Neural crest cell (in vitro differentiated cells): ENCODE data around the gene HNRNPC. TPM values are rescaled to one million over a fixed set of nuclear protein-coding genes. Genes with fewer than 3 reads are reported as not detected.

Source experiments
- DNase-seq: peaks from one replicate; pipeline ENCODE4 v3.0.0; 2021; ENCODE audit warnings: low read depth, mixed read lengths, low spot score
- H3K27ac Mint-ChIP-seq: one replicate; pipeline ENCODE4 v1.8.0; 2021; ENCODE audit warnings: mild to moderate bottlenecking, mixed read lengths; ENCODE audit not compliant: unreplicated experiment
- H3K27me3 Mint-ChIP-seq: 2 replicates; pipeline ENCODE4 v1.8.0; 2021; ENCODE audit warnings: low read depth, mild to moderate bottlenecking, mixed read lengths
- H3K36me3 Mint-ChIP-seq: 2 replicates; pipeline ENCODE4 v1.8.0; 2021; ENCODE audit warnings: low read depth, mild to moderate bottlenecking, mixed read lengths
- H3K4me1 Mint-ChIP-seq: 2 replicates; pipeline ENCODE4 v1.8.0; 2021; ENCODE audit warnings: mixed read lengths
- H3K4me3 Mint-ChIP-seq: one replicate; pipeline ENCODE4 v1.8.0; 2021; ENCODE audit warnings: mild to moderate bottlenecking, mixed read lengths
- H3K9me3 Mint-ChIP-seq: 2 replicates; pipeline ENCODE4 v1.8.0; 2021; ENCODE audit warnings: mixed read lengths
- CTCF ChIP-seq: fragments of 200-600 bp; sonication (generic); conservative IDR thresholded peaks from 2 replicates; pipeline ENCODE4 v1.5.0; 2021; ENCODE audit warnings: antibody characterized with exemption, mild to moderate bottlenecking
- total RNA-seq: library from RNA; stranded (reverse); gene quantifications from 2 replicates; pipeline ENCODE4 v1.2.1, GENCODE V29; 2021

The HNRNPC gene
- total RNA-seq, 1 donor from 2014 or later, result 993 TPM

GRCh38 chr14:21255385-21256101 is 13.7 kb downstream of the HNRNPC start:
- no peaks in the 10 kb centered on the region for H3K9me3 Mint-ChIP-seq
- H3K4me3 Mint-ChIP-seq, result peak overlapping the region; percentile 4
- H3K4me1 Mint-ChIP-seq, result peaks cover 33% of the 10 kb centered on the region
- no peak for TF ChIP-seq CTCF
- no peaks in the 10 kb centered on the region for H3K27me3 Mint-ChIP-seq
- DNase-seq, result no peak
- H3K36me3 Mint-ChIP-seq, result peaks cover 39% of the 10 kb centered on the region
- no peak overlapping the region for H3K27ac Mint-ChIP-seq

- Mint-ChIP-seq H3K4me3 (no peak overlapping the region), H3K9me3 (no peaks in the 10 kb centered on the region), H3K36me3 (peaks cover 42% of the 10 kb centered on the region), H3K27ac (no peak overlapping the region), H3K4me1 (peaks cover 18% of the 10 kb centered on the region), H3K27me3 (no peaks in the 10 kb centered on the region)
- TF ChIP-seq CTCF, result no peak
- no peak for DNase-seq
These were observed 17.1 kb downstream of the HNRNPC start for GRCh38 chr14:21252149-21252548.

DNA sequence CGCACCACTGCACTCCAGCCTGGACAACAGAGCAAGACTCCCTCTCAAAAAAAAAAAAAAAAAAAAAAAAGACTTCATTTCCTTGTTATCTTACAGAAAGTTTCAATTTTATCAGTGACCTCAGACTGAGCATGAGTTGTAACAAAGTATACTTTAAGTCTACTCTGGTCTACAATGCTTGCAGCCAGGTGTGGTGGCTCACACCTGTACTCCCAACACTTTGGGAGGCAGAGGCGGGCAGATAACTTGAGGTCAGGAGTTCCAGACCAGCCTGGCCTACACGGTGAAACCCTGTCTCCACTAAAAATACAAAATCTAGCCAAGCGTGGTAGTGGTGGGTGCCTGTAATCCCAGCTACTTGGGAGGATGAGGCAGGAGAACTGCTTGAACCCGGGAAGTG is 18.0 kb downstream of the HNRNPC start:
- DNase-seq, result no peak
- no peak for TF ChIP-seq CTCF
- peaks cover 18% of the 10 kb centered on the region for H3K4me1 Mint-ChIP-seq
- no peaks in the 10 kb centered on the region for H3K27me3 Mint-ChIP-seq
- no peaks in the 10 kb centered on the region for H3K9me3 Mint-ChIP-seq
- peaks cover 41% of the 10 kb centered on the region for H3K36me3 Mint-ChIP-seq
- H3K4me3 Mint-ChIP-seq, result no peak overlapping the region
- no peak overlapping the region for H3K27ac Mint-ChIP-seq

DNA sequence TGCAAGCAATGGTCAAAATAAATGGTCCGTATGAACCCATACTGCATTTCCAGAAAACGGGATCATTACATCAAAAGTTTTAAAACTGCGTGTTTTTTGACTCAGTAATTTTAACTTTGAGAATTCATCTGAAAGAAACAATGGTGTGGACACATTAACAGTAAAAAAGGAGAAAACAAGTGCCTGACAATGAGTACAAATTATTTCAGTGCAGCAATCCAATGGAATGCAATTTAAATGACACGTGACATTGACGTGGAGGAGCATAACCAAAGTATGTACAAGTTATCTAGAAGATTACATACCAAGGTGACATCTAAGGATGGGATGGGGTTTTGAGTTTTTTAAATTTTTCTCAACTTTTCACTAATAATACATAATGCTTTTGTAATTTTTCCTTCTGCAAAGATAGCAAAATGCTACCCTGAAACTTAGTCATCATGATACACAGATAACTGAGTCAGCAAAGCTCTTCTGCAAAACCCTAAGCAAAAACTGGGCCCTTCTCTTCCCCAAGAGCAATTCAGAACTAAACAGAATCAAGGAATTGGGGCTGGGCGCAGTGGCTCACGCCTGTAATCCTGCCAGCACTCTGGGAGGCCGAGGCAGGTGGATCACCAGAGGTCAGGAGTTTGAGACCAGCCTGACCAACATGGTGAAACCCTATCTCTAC is 20.4 kb downstream of the HNRNPC start:
- H3K36me3 Mint-ChIP-seq, result peaks cover 33% of the 10 kb centered on the region
- peaks cover 9% of the 10 kb centered on the region for H3K4me1 Mint-ChIP-seq
- no peak overlapping the region for H3K4me3 Mint-ChIP-seq
- no peak for TF ChIP-seq CTCF
- H3K27me3 Mint-ChIP-seq, result no peaks in the 10 kb centered on the region
- H3K9me3 Mint-ChIP-seq, result no peaks in the 10 kb centered on the region
- no peak overlapping the region for H3K27ac Mint-ChIP-seq
- no peak for DNase-seq

DNA sequence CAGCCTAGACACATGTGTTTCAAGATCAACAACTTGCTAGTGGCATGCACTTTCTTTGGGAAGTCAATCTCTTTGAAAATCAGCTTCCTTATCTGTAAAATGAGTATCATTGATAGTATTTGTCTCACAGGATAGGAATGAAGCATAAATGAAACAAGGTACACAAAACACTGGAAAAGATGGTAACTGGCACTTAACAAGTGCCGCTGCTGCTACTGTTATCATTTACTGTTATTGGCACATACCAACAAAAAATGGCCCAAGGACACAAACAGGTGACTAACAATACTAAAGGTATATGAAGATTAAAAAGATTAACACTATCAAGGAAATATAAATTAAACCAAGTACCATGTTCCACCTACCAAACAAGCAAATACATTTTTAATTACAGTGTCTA is 20.9 kb downstream of the HNRNPC start:
- no peak overlapping the region for H3K27ac Mint-ChIP-seq

More for the DNA sequence above, 20.9 kb downstream of the HNRNPC start:
- Mint-ChIP-seq H3K4me3 (no peak overlapping the region), H3K9me3 (no peaks in the 10 kb centered on the region), H3K4me1 (peaks cover 9% of the 10 kb centered on the region), H3K27me3 (no peaks in the 10 kb centered on the region), H3K36me3 (peaks cover 33% of the 10 kb centered on the region)
- DNase-seq, result no peak
- TF ChIP-seq CTCF, result no peak
